GM19351 (cell line): ENCODE data around the gene GPATCH8.
A peak's percentile ranks its signal among the peaks of the same experiment; 100 is the strongest.
"Not testable (repeated sequence)": the region's sequence is repeated elsewhere in the genome, so short reads cannot be mapped to it uniquely, and the experiment has no call there.

Experiments
- ATAC-seq: cut with Tn5 transposase; IDR thresholded peaks from one replicate; pipeline ENCODE4 v1.9.1; 2021; ENCODE audit warnings: mild to moderate bottlenecking, moderate library complexity; ENCODE audit not compliant: unreplicated experiment

The GPATCH8 gene

DNA sequence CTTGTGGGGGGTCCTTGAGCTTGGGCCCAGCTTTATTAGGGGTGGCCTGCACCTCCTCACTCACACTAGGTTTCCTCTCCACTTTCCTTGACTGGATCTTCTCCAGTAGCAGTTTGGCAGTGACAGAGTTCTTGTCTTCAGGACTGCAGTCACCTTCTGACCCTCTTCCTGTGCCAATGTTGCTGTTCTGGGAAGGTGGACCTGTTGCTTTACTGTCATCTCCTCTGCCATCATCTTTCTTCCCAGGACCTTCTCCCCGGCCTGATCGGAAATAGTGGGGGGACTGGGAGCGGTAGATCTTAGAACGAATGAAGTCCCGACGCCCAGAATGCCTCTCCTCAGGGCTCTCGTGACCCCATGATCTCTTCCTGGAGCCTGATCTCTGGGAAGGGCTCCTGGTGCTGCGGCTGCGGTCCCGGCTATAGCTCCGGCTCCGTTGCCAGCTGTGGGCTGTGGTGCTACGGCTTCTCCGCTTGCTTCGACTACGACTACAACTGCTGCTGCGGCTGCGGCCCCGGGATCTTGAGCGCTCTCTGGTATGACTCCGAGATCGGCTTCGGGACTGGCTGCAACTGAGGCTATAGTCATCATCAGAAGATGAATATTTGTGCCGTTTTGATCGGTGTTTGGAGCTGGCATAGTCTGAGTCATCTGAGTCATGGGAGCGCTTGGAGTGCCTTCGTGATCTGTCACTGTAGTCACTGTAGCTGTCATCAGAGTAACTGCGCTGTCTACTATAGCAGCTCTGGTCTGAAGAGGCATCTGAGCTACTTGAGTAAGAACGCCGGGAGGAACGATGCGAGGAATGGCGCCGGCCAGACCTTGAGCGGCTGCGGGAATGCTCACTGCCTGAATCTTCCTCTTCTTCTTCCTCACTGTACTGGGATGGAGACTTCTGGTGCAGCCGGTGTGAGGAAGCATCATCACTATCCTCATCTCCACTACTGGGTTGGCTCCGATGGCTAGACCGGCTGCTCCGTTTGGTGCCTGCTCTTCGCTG is 104.2 kb downstream of the GPATCH8 start:
- no peak for ATAC-seq

DNA sequence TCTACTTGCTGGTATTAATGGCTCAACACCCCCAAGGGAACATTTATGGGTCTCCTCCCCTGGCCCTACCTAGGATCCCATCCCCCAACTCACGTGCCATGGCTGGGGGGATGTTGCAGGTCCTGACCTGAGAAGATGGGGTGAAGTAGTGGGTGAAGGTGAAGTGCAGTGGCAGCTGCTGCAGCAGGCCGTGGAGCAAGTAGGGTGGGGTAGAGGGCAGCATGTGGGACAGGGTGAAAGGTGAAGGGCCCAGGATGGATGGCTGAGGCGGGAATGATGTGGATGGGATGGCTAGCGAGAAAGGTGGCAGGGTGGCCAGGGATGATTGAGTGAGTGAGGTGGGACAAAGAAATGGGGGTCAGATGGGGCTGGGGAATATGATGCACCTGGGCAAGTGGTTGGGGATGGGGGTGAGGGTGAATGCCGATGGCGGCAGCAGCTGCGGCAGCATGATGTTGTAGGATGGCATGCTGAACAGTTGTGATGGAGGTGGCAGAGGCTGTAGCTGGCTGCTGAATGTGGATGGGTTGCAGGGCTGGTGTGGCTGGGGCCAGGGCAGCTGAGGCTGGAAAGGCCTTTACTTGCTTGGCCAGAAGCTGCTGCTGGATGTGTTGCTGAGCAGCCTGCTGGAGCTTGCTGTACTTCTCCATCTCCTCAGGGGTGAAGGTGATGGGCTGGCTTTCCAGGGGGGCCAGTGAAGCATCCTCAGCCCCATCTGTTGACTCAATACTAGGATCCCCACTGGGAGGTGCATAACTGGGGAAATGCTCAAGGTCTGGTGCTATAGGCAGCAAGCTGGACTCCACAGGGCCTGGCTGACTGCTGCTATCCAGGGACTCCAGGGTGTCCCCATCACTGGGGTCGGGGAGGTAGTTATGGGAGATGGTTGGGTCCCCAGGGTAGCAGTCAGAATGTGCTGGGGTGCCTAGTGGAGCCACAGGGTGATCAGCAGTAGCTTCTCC is 105.4 kb downstream of the GPATCH8 start:
- no peak for ATAC-seq

DNA sequence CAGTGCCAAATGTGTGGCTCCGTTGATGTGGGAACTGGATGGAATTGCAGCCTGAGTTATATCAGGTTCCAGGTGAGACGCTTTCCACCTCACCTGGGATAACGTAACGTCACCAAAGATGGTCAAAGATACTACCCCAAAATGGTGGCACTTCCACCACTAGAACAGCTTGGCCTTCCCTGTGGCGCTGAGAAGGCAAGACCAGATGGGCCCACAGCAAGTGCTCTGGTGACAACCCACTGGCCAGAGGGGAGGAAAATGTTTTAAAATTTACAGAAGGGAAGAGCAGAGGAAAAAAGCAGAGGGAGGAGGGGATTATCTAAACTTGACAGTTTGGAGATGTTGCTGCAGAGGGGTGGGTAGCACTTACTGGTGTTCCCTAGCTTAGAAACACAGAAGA is 106.3 kb downstream of the GPATCH8 start:
- no peak for ATAC-seq

DNA sequence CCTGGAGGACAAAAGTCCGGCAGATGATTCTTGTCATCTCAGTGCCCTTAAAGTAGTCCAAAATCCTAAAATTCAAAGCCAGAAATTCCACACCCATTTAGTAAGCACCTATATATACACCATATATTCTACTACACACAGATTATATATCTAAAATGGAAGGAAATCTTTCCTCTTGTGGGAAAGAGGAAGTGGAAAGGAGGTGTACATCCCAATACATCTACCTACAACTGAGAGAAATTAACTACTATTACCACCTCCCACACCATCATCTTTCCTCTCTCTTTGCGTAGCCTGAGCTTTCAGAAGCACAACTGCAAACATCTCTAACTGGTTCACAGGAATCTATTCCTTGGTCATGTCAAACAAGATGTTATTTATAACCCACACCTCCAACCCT is 108.4 kb downstream of the GPATCH8 start:
- no peak for ATAC-seq

DNA sequence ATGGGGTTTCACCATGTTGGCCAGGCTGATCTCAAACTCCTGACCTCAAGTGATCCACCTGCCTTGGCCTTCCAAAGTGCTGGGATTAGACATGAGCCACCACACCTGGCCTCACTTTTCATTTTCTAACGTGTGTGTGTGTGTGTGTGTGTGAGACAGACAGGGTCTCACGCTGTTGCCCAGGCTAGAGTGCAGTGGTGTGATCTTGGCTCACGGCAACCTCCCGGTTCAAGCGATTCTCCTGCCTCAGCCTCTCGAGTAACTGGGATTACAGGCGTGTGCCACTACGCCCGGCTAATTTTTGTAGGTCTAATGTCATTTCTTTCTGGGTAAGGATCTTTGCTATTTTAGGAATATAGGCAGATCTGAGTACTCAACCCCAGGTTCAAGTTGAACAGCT is 109.1 kb downstream of the GPATCH8 start:
- not testable (repeated sequence) for ATAC-seq

DNA sequence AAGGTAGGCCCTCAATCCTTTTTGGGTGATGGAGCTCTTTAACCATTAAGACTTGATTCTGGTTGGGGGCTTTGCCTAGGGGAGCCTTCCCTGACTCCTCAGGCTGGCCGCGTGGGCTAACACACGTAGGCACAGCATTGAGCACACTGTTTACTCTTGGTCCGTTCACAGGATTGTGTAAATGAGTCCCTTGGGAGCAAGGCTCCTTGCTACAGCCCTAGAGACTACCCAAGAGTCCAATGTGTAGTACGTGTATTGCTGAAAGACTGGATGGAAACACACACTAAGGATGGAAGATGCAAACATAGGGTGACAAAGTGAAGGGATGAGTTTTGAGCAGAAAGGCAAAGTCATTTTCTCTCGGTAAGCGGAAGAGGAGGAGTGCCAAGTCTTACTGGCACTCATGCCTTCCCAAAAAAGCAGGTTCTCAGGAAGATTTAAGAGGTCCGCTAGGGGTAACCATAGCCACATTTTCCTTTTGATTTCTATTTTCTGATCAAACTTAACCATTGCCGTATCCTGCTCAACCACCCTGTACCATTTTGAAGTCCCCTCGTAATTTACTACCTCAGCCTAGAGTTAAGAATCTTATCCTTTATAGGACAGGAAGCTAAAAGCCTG is 112.8 kb downstream of the GPATCH8 start:
- no peak for ATAC-seq

DNA sequence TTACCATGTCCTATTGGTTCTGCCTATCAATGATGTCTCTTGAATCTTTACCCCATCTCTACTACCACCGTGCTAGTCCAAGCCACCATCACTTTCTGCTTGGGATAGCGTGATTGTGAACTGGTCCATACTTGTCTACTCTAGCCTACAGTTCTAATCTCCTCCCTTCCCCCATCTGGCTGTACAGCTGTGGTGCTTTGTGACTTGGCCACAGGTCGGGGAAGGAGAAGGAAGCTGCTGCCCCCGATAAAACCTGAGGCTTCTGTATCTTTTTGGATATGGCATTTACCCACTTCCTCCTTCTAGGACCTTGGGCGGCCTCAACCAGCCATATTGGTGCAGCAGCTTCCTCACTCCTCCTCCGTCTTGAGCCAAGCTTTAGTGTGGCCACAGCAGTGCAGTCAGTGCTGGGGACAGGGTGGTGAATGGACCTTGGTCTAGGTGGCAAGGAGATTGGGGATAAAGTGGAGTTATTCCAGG is 113.4 kb downstream of the GPATCH8 start:
- ATAC-seq: no peak

DNA sequence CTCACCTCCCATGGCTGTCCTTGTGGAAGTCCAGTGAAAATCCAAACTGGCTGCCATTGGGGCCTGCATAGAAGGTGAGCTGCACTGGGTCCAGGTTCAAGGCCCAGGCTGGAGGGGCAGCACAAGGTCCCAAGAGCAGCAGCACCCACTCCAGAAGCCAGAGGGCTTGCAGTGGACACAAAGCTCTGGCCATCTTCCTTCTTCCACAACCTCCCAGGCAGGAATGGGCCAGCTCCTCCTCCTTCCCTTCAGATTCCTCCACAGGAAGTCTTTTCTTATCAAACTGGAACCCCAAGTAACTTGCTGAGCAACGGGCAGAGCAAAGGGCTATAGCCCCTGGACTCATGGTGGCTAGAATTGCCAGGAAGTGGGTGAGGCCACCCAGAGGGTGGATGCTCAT is 113.9 kb downstream of the GPATCH8 start, which contains the start of gene ITGA2B:
ITGA2B (minus strand) TSS at position 369 of the 400 bp plus-strand sequence; CDS start at position 193, 176 bp downstream.
- no peak for ATAC-seq

DNA sequence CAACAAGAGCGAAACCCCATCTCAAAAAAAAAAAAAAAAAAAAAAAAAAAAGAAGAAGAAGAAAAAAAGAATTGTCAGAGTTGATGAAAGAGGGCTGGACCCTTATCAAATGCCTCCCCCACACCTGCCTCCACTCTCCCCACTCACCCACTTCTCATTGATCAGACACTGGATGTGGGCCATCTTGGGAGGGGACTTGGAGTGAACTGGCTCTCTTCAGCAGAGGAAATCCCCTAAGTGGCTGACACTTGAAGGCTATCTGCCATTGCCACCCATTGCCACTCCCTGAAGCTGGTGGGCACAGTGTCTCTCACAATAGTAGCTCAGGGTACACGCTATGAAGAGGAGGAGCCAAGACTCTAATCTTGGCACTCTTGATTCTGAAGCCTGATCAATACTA is 115.4 kb downstream of the GPATCH8 start:
- ATAC-seq: no peak

DNA sequence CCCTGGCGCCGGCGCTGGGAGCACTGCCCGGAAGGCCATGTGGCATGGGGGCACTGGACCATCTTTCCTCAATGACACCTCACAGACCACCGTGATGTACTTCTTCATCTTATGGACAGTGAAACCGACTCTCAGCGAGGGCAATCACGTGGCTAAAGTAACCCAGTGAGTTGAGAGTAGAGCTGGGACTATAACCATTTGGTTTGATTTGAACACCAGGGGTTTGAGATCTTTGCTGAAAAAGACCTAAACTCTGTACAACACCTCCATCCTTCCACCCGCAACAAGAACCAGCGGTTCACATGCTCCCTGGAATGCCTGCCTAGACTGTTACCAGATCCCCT is 117.1 kb downstream of the GPATCH8 start:
- ATAC-seq: no peak

DNA sequence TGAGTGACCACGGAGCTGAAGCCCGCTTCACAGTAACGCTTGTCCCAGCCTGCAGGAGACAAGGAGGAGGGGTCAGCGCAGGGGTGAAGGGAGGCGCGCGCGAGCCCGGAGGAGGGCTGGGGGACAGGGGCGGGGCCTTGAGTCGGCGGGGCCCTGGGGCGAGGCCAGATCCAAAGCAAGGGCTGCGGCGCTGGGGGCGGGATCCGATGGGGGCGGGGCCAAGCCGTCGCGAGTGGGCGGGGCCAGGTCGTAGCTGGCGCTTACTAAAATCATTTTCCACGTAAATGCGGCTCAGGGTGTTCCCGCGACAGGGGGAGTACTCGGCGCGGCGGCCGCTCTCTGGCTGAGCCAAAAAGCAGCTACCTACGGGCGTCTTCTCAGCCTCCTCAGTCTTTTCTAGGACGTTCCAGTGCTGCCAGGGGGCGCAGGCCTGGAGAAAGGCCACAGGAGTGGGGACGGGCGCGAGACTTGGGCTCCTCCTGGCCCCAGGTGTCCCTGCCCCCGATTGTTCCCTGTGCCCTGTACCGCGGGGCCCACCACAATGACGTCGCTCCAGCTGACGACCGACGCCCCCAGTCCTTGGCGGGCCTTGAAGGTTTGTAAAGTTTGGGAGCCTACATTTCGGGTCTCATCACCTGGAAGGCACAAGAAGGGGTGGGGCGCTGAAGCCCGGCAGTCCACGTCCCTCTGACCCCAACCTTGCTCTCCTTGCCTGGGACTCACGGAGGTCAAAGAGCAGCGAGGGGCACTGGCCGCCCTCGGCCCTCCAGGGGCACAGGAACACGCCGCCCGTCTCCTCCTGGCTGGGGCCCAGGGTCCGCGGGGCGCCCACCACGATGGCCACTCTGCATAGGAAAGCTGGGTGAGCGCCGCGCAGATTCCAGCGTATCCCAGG is 117.7 kb downstream of the GPATCH8 start:
- peak; percentile 53 for ATAC-seq

DNA sequence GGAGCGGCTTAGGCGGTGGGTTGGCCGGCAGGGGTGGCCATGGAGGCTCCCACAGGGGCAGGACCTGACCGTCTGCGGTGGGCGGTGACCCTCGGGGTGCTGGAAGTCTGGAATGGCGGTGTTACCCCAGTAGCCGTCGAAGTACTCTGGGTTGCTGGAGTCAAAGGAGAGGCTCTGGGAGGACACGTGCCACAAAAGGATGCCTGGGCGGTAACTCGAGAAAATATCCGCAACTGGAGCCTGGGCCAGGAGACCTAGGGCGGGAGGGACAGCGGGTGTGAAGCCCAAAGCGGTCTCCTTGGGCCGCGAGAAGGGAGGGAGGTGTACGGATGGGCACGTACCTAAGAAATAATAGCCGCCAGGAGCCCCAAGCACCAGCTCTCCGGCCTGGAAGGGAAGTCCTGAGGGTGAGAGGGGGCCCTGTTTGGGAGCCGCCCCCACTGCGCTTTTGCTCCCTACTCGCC is 118.4 kb downstream of the GPATCH8 start:
- ATAC-seq: no peak

DNA sequence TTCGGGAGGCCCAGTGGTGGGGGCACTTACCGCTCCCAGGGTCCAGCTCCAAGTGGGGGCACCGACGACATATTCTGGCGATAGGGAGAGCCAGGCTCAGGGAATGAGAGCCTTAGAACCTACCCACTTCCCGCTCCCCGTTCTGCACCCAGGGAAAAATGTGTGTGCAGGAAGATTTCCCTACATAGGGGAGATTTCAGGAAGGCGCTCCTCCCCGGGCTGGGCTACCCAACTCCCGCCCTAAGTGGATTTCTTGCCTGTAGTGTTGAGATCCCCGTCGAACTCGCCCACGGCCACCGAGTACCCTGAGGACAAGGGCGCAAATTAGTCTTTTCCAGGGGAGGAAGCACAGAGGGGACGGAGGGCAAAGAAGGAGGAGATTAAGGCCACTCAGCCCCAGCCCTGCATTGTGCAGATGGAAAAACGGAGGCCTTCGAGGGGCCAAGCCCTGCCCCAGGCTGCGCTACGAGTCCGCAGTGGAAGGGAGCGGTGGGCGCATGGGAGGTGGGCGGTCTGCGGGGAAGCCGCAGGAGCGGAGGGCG is 118.9 kb downstream of the GPATCH8 start:
- ATAC-seq: no peak

DNA sequence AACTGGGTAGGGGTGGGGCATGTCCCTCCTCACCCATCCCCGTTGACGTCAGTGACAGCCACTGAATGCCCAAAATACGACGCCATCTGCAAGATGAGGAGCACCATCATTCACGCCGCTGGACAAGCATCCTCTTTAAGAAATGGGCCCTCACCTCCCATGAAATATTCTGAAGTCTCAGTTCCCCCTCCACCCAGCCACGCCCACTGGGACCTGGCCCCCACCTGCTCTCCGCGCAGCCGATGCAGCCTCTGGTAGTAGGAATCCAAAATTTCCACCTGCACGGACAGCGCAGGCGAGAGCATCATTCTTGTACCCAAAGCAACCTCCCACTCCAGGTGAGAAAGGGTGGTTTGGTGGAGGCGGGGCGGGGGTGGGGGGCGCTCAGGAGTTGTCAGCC is 119.3 kb downstream of the GPATCH8 start:
- ATAC-seq: no peak

DNA sequence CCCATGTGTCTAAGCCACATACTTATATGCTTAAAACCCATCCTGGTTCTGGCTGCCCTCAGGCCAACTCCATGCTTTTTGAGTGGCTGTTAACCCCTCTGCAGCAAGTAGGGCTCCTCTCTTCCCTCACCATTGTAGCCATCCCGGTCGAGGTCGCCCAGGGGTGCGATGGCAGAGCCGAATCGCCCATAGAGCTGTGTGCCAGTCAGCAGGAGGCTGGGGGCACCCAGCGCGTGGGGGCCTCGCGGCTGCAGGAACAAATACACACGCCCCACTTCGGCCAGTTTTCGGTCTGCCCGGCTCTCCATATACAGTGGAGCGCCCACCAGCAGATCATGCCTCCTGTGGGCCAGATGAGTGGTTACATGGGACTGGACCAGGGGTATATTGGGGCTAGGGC is 119.8 kb downstream of the GPATCH8 start:
- ATAC-seq: no peak

DNA sequence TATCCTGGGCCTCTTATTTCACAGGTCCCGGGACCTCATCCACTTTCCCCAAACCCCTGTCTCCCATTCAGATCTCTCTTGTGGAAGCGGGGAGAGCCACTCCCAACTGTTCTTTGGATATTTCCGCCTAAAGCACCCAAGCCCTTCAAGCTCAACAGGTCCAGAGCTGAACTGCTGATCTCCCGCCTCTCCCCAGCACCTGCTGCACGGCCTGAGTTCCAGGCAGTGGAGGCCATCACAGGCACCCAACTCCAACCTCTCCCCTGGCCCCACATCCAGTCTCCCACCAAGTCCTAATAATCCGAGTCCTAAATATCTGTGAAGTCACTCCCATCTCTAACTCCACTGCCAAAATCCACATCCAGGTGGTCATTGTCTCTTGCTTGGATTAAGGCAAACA is 120.3 kb downstream of the GPATCH8 start:
- ATAC-seq: no peak

DNA sequence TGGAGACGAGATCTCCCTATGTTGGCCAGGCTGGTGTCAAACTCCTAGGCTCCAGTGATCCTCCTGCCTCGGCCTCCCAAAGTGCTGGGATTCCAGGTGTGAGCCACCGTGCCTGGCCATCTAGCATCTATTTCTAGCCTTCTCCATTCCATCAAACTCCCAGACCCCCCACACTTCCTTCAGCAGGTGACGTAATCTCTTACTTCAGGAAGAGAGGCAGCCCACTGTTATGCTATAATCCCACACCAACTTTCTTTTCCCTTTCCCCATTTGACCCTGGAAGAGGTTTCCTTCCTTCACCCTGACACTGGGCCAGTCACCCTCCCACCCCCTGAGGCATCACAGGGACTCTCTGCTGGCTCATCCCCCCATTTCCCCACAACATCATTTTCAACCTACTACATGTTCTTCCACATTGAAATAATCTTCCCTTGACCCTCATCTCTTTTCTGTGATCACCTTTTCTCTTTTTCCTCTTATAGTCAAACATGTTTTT is 121.3 kb downstream of the GPATCH8 start:
- no peak for ATAC-seq

DNA sequence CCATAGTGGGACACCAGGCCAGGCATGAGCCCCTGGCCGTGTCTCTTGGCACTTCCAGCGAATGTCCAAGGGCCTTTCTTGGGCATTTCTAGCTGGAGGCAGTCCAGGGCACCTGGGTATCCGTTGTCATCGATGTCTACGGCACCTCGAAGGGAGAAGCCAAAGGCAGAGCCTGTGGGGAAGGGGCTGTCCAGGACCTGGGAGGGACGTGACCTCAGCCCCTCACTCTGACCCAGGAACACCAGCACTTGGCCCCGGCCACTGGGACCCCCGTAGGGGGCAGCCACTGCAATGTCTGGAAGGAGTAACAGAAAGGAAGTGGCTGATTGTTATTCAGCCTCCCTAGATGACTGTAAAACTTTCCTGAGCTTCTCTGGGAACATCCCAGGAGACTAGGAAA is 122.4 kb downstream of the GPATCH8 start:
- no peak for ATAC-seq

DNA sequence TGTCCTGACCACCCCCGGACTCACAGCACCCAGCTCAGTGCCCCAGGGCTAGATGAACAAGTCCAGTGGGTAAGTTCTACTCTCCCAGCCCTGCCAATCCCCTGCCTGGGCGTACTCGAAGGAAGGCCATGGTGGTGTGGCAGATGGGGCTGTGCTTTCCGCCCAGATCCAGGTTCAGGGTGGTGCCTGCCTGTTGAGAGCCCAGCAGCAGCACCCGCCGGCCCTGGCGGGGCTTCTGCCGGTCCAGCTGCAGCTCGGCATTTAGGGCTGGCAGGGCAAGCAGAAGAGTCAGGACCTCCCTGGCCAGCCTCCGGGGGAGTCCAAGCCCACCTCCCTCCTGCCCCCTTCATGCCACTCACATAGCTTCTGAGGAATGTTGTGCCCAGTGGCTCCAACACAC is 123.3 kb downstream of the GPATCH8 start:
- ATAC-seq: no peak
